GM18511 (cell line): ENCODE results near the gene PRG3.
"Not testable (repeated sequence)": the region's sequence is repeated elsewhere in the genome, so short reads cannot be mapped to it uniquely, and the experiment has no call there.

Experiments used
- ATAC-seq: cut with Tn5 transposase; IDR thresholded peaks from one replicate; pipeline ENCODE4 v1.9.1; 2021; ENCODE audit warnings: mild to moderate bottlenecking, moderate library complexity; ENCODE audit not compliant: unreplicated experiment

PRG3 gene

DNA sequence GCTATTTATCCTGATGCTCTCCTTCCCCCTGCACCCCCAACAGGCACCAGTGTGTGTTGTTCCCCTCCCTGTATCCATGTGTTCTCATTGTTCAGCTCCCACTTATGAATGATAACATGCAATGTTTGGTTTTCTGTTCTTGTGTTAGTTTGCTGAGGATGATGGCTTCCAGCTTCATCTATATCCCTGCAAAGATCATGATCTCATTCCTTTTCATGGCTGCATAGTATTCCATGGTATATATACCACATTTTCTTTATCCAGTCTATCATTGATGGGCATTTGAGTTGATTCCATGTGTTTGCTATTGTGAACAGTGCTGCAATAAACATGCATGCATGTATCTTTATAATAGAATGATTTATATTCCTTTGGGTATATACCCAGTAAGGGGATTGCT is 19.5 kb downstream of the PRG3 start:
- not testable (repeated sequence) for ATAC-seq

DNA sequence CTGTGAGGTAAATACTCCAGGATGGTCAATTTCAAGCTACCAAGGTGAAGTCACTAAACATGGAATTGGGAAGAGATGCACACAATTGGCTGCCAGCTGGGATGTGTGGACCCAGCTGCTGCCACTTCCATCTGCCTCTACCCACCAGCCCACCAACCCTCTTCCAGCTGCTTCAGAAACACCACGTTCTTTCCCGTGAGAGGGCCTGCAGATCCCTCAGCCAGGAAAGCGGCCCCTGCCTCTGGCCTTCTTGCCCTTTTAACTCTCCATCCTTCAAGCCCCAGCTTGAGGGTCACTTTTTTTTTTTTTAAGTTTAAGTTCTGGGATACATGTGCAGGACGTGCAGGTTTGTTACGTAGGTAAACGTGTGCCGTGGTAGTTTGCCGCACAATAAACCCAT is 20.0 kb downstream of the PRG3 start:
- ATAC-seq: no peak

DNA sequence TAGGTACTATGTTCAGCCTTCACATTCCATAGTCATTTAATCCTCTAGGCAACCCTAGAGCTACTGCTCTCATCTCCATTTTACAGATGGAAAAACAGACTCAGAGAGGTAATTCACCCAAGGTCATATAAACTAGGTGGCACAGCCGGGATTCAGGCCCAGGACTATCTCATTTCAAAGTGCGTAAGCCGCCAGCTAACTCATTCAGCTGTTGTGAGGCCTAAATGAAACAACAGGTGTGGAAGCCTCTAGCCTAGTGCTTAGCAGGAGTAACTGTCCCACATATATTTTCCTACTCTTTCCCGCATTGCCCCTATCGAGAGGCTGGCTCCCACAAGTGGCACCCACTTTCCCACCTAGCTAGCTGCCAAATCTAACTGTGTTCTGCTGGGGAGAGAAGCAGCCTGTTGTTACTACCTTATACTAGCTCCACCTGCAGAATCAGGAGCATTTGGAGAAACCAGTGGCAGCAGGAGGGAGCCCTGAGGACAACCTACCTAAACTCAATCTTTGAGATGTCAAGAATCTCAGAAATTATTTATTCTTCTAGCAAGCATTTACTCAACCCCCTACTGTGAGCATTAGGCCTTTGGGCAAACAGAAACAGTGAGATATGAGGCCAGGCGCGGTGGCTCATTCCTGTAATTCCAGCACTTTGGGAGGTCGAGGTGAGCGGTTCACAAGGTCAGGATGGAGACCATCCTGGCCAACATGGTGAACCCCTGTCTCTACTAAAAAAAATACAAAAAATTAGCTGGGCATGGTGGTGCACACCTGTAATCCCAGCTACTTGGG is 20.9 kb downstream of the PRG3 start:
- no peak for ATAC-seq

DNA sequence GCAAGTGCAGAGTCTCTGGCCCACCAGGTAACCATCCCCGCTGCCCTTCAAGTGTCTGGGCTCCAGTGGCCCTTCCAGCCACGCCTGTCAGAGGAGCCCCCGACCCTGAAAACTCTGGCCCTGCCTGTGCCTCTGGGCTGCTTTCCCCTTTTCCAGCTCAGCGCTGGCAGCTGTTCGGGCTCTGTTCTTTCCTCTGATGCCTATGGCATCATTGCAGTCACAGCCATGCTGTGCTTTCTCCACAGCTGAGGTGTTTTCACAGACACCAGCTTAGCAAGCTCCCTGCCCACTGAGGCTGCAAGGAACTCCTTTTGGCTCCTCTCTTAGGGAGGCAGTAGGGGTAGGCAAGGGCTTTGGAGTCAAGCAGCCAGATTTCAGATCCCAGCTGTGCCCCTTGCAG is 21.6 kb downstream of the PRG3 start:
- ATAC-seq: no peak

DNA sequence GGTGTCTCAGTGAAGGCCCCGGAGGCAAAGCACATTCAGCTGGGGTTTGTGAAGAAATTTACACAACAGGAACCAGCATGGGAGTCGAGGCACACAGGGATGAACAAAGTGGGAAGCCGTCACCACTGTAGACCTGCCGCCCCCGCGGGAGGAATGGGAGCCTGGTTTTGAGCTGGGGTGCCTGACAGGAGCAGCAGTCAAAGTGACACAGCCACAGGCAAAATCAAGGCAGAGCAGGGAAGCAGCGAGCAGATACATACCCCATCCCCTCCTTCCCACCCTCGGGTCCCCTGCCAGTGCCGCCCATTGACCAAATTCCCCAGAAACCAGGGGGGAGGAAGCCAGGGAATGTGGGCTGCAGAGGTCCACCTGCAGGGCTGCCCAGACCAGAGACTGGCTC is 22.0 kb downstream of the PRG3 start:
- no peak for ATAC-seq

DNA sequence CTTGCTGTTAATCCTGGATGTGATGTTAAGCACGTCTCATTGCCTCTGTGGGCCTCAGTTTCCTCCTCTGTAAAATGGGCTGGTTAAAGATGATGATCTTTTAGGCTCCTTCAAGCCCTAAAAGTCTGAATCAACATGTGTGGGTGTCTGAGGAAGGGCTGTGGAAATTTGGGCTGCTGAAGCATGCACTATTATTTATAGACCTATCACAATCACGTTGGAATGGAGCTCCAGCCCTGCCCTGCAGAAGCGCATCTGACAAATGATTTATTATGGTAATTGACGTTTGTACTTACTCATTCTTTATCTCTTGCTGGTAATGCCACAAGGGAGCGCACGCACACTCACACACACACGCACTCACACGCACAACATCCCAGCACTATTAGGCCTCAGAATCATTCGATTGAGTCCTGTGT is 22.4 kb downstream of the PRG3 start:
- ATAC-seq: no peak

DNA sequence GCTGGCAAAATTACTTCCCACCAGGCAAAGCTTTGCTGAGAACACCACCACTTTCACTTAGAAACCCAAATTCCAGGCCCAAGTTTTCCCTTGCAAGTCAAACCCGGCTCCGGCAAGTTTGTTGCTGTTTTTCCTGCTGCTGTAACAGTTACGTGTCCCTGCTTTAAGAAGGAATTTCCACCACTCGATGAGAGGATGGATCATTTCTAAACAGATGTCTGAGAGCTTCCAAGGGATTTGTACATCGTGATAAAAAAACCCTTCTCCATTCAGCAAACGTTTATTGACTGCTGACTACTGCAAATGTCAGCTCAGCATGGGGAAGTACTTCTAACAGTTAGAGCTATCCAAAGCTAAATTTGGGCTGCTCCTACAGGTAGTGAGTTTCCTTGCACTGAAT is 23.1 kb downstream of the PRG3 start:
- no peak for ATAC-seq

DNA sequence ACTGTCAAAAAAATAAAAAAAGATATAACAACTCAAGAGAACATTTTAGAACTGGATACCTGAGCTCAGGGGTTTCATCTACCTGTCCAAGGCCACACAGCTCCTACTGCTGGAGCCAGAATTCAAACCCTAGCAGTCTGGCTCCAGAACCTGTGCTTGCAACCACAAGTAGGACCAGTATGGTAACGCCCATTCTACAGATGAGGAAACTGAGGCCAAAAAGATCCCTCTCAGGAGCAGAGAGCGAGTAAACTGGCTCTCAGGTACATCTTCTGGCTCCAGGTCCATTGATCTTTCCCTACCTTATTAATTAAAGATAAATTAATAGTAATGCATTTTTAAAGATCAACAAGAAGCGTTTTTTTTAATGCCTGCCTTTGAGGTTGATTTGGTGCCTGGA is 23.6 kb downstream of the PRG3 start:
- no peak for ATAC-seq

DNA sequence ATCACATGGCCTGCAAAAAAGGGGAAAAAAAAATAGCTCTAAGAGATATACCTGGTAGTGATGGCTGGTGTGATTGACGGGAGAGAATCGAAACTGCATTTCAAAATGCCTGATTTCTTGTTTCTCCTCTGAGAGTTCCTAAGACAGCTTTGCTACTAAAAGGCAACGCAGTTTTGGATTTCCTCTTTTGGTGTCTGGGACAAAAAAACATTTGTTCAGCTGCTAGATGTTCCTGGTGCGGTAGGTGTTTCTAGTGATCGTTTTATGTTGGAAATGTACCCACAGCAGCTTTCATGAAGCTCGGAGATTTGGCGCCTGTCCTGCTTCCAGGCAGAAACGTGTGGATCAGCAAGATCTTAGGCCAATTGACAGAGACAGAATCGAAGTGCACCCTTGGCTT is 24.7 kb downstream of the PRG3 start:
- ATAC-seq: no peak

DNA sequence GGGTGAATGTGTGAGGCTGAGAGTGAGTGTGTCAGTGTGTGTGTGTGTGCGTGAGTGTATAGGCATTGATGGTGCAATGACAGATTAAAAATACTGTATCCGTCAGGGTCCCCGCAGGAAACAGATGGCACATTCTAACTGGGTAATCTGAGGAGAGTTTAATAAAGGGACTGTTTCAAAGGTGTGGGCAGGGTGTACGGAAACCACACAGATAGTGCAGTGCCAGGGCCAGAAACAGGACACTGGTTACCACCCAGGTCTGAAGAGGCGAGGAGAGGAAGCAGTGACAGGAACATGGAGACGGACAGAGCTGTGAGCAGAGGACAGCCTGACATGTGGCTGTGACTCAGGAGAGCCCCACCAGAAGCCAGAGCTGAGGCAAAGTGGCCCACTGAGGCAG is 26.3 kb downstream of the PRG3 start:
- ATAC-seq: no peak

DNA sequence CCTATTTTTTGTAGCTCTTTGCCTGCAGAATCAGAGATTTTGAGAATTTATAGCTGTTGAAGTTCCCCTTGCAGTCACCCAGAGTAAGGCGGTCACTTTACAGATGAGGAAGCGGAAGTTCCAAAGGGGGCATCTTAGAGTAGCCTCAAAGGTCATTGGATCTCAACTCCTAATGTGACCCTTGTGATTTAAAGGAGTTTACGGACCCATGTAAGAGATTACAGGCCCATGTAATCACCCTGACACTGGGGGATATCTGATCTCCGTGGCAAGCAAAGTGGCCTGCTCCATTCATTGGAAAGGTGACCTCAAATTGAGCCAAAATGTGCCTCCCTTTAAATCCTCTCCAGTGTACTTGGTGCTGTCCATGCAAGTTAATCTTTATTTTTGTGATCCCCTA is 27.1 kb downstream of the PRG3 start:
- ATAC-seq: no peak

DNA sequence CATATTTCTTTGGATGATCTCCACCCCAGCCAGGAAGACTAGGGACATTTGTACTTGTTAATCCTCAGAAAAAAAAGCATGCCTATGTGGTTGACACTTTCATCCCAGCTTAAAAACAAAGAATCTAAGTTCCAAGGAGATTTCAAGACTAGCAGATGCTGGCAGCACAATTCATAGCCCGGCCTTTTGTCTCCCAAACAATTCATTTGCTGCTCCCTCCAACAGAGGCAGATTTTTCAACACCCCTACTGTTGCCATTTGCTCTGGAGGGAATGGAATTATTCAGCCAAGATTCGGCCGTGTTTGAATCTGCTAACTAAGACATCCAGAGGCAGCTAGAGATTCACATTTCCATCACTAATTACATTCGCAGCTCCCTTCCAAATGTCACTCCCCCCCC is 27.5 kb downstream of the PRG3 start:
- ATAC-seq: no peak

DNA sequence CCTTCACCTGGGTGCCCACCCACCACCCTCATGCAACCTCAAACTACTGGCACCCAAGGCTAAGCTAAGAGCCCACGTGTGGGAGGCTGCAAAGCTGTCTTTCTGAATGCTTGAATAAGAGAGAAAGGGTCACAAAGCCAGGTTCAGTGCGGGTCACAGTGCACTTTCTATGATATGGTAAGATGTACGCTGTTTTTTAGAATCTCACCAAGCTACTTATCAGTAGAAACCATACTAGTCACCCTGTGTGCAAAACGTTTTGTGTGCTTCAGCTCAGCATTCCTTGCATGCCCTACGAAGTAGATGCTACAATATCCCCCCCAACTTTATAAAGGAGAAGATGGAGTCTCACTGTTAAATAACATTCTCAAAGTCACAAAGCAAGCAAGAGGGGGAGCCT is 27.9 kb downstream of the PRG3 start:
- no peak for ATAC-seq

DNA sequence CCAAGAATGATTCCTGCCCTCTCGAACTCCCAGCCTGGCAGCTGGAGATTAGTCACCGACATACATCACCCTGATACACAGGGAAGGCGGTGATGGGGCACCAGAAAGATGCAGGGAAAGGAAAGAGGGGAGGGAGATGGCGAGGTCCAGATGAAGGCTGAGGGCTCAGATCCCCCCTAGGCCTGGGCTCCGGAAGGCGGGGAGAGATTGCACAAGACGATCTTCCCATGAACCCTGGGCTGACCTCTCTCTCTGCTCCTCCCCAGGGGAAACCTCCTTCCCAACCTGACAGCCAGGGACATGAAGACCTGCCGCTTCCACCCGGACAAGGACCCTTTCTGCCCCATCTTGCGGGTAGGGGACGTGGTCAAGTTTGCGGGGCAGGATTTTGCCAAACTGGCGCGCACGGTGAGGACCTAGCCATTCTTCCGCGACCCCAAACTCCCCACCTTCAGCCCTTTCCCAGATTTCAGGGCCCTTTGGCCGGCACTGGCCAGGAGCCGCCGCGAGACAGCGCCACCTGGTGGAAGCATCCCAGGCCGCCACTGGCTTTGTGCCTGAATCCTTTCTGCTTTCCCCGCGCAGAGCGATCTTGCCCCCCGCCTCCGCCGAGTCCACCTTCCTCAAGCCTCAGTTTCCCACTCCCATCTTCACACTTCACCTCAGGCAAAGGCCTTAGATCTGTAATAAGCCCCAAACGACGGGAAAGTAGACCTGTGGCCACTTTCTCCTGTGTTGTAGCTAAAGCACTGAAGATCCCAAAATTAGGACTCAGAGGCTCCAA is 31.3 kb downstream of the PRG3 start:
- no peak for ATAC-seq

DNA sequence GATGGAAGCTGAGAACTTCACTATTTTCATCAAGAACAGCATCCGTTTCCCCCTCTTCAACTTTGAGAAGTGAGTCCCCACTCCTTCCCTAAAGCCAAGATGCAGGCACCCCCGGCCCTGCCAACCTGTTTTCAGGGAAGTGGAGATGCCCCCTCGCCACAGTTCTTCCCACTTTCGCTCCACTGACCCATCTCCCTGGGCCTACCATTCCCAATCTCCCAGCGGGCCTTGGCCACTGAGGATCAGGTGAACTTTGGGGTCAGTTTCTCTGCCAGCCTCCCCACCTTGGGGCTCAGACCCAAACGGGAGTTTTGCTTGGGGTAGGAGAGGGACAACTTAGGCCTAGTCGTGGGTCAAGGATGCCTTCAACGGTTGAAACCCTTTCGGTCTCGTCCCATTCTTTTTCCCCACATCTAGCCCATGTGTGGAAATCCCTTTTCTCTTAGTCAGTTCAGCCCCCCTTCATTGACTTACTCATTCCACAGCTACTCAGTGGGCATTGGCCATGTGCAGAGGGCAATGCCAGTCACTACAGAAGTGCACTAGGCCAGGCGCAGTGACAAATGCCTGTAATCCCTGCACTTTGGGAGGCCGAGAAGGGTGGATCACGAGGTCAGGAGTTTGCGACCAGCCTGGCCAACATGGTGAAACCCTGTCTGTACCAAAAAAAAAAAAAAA is 32.2 kb downstream of the PRG3 start:
- ATAC-seq: no peak

DNA sequence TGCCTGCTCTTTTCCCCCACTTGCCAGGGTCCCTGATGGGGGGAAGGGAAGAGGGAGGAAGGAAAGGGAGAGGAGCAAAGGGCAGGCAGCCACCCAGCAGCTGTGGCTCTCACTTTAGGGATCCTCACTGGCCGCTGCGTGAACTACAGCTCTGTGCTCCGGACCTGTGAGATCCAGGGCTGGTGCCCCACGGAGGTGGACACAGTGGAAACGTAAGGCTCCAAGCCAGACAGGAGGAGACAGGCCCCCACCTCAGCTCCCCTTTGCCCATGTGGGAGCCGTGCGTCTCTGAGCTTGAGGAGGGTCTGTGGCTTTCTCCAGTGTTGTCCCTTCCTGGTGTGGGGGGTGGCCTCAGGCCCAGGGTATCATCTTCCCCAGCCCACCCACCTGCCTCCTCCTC is 32.9 kb downstream of the PRG3 start:
- ATAC-seq: no peak

DNA sequence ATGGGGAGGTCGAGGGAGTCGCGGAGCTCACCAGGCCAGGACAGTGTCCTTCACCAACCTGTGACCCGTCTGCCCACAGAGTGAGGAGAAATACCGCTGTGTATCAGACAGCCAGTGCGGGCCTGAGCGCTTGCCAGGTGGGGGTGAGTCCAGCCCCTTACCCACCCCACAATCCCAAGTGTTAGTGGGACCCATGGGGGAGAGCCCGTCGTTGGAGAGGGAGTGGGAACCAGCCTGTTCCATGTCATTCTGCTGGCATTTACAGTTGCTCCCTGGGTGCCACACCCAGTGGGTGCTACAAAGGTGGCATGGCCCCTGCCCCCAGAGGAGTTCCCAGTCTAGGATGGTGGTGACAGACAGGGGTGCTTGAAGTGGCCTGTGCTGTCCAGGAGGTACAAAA is 33.6 kb downstream of the PRG3 start:
- no peak for ATAC-seq

DNA sequence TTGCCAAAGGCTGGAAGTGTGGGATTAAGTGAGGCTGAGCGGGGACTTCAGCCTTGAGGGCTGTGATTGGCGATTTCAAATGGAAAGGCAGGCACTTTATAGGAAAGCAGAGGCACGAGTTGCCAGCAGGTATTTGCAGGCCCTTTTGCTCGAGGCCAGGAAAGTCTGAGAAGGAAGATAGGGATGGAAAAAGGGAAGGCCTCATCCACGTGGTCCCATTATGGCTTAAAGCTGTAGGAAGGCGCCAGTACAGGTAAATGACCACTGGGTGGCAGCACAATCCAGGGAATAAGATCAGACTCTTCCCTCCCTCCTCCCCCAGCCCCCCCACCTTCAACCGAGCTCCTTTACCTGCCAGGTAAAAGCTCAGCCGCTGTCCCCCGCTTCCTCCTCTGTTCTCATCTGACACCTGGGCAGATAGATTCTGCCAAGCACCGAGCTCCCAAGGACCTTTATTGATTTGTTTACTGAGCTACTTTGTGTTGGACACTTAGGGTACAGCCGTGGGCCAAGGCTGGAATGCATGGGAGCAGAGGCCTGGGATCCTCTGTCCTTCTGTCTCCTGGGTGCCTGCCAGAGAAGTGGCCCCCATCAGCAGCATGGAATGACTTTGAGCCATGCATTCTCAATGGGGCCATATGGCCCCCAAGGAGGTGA is 35.3 kb downstream of the PRG3 start:
- ATAC-seq: peak; percentile 75

DNA sequence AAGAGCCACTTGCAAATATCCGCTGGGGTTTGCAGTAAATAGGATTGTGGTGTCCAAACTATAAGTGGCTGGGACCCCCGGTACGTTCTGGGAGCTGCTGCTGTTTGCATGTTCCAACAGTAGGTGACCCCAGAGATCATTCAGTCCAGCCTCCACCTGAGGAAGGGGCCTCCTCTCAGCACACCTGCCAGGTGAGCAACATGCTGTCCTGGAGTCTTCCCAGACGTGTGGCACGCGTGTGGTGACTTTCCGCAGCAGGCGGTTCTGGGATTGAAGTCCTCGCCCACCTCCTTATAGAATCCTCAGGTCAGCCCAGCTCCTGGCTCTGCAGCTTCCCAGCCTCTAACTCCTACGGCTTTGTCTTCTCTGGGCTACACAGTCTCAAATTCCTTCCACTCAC is 36.1 kb downstream of the PRG3 start:
- ATAC-seq: no peak

DNA sequence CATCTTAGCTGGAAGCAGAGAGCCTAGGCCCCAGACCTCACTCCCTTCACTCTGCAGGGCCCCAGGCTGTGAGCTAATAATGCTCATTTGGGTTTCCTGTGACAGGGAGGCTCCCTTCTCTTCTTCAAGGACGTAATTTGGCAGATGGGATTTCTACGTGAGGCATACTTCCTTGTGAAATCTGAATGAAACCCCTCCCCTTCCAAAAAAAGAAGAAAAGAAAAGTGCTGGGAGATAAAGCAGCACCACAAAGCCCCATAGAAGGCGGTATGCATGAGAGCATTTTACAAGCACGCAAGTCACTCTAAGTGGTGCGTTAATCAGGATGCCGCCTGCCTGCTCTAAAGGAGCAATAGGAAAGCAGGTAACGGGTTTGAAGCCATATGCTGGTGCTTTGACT is 37.1 kb downstream of the PRG3 start:
- ATAC-seq: no peak

DNA sequence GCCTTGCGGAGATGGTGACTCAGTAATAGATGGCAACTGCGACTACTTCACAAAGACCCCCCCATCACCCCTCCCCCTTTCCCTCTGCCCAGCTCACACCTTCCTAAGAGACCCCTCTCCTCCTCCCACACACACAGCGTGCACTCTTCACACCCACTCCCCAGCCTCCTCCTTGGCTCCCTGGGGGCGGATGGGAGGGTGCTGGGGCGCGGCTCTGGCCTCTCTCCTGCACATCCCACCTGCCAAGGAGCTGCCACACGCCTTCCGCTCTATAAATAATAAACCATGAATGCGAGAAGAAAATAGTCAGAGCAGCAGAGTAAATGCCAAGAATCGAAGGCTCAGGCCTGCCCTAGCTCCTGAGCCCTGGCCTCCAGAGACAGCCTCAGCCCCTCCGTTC is 38.2 kb downstream of the PRG3 start:
- ATAC-seq: no peak
